Measurements from ENCODE around the gene UPF1.
A peak's percentile ranks its signal among the peaks of the same experiment; 100 is the strongest.

UPF1 gene

GRCh38 chr19:18845961-18846360 is 14.2 kb downstream of the UPF1 start:
- Histone ChIP-seq H3K4me1 (ENCODE audit: control extremely low read depth in 1 of 4, control insufficient read depth in 4 of 4, insufficient read depth in 4 of 4, low read length in 3 of 4) (peaks cover 0 to 29% (median 20%) of the 10 kb centered on the region in 4 experiments), H3K27ac (ENCODE audit: insufficient read depth in 1 of 2, low read depth in 1 of 2, low read length in 2 of 2, poor library complexity in 1 of 2, severe bottlenecking in 2 of 2) (no peak overlapping the region), H3K36me3 (ENCODE audit: control insufficient read depth in 4 of 4, insufficient read depth in 4 of 4, low read length in 3 of 4) (peaks cover 7 to 57% (median 26%) of the 10 kb centered on the region in 4 experiments), H3K4me3 (ENCODE audit: control insufficient read depth in 1 of 7, extremely low read depth in 1 of 7, insufficient read depth in 4 of 7, low read depth in 2 of 7, low read length in 6 of 7) (no peak overlapping the region), H3K9me3 (ENCODE audit: control extremely low read depth in 1 of 5, control insufficient read depth in 4 of 5, insufficient read depth in 2 of 5, low read depth in 1 of 5, low read length in 4 of 5) (no peaks in the 10 kb centered on the region), H3K27me3 (replicated peaks in 2 of 5; ENCODE audit: control insufficient read depth in 4 of 5, insufficient read depth in 5 of 5, low read length in 4 of 5) (no peaks in the 10 kb centered on the region)
- CTCF ChIA-PET, result interaction anchor here (0.9 to 3.3 kb wide), 7 partner anchors 9 to 254 kb away, joined by 3 to 41 read pairs (median 4); partner anchors contain the start of gene DDX49
- WGBS (ENCODE audit: insufficient coverage), result 96% methylated on average over 11 of the region's 12 CpGs
- POLR2A ChIA-PET, result no interaction called here
- DNase-seq, result no peak

DNA sequence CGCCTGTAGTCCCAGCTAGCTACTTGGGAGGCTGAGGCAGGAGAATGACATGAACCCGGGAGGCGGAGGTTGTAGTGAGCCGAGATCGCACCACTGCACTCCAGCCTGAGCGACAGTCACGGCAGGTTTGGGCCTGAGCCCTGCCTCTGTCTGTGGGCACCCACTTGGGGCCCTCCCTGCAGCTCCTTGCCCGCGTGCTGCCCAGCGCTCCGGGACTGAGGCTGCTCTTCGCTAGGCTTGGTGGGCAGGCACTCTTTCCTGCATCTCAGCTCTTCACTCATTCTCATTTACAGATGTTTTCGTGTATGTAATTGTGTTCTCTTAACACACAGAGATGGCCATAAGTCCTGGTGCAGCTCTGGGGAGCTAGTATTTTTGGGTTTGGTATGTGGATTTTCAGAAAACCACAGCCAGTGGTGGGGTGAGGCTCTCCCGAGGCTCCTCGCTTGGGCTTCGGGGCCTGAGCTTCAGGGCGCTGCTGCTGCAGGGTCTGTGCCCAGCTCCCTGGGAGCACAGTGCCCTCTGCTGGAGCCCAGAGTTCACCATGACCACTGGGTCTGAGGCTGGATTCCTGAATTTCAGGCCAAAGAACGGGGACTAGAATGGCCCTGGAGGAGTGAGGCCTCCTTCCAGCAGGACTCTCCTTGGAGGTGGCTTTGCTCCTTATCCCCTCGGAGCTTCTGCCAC is 15.2 kb downstream of the UPF1 start:
- no peaks in the 10 kb centered on the region for H3K9me3 ChIP-seq (ENCODE audit: control extremely low read depth in 1 of 5, control insufficient read depth in 4 of 5, insufficient read depth in 2 of 5, low read depth in 1 of 5, low read length in 4 of 5)
- H3K36me3 ChIP-seq (ENCODE audit: control insufficient read depth in 4 of 4, insufficient read depth in 4 of 4, low read length in 3 of 4), result peaks cover 8 to 61% (median 35%) of the 10 kb centered on the region in 4 experiments
- H3K27me3 ChIP-seq (replicated peaks in 2 of 5; ENCODE audit: control insufficient read depth in 4 of 5, insufficient read depth in 5 of 5, low read length in 4 of 5), result no peaks in the 10 kb centered on the region
- peak; percentile 64 to 82 (median 76) for DNase-seq
- 69% methylated on average over 14 of the region's 19 CpGs for WGBS (ENCODE audit: insufficient coverage)
- ChIA-PET POLR2A (no interaction called here), CTCF (interaction anchor here (0.7 to 3.5 kb wide), 32 partner anchors 10 to 396 kb away, joined by 3 to 41 read pairs (median 4); partner anchors contain the start of genes DDX49, REX1BD and UPF1)
- peaks cover 0 to 29% (median 20%) of the 10 kb centered on the region in 4 experiments for H3K4me1 ChIP-seq (ENCODE audit: control extremely low read depth in 1 of 4, control insufficient read depth in 4 of 4, insufficient read depth in 4 of 4, low read length in 3 of 4)
- no peak overlapping the region for H3K27ac ChIP-seq (ENCODE audit: insufficient read depth in 1 of 2, low read depth in 1 of 2, low read length in 2 of 2, poor library complexity in 1 of 2, severe bottlenecking in 2 of 2)
- no peak overlapping the region for H3K4me3 ChIP-seq (ENCODE audit: control insufficient read depth in 1 of 7, extremely low read depth in 1 of 7, insufficient read depth in 4 of 7, low read depth in 2 of 7, low read length in 6 of 7)

DNA sequence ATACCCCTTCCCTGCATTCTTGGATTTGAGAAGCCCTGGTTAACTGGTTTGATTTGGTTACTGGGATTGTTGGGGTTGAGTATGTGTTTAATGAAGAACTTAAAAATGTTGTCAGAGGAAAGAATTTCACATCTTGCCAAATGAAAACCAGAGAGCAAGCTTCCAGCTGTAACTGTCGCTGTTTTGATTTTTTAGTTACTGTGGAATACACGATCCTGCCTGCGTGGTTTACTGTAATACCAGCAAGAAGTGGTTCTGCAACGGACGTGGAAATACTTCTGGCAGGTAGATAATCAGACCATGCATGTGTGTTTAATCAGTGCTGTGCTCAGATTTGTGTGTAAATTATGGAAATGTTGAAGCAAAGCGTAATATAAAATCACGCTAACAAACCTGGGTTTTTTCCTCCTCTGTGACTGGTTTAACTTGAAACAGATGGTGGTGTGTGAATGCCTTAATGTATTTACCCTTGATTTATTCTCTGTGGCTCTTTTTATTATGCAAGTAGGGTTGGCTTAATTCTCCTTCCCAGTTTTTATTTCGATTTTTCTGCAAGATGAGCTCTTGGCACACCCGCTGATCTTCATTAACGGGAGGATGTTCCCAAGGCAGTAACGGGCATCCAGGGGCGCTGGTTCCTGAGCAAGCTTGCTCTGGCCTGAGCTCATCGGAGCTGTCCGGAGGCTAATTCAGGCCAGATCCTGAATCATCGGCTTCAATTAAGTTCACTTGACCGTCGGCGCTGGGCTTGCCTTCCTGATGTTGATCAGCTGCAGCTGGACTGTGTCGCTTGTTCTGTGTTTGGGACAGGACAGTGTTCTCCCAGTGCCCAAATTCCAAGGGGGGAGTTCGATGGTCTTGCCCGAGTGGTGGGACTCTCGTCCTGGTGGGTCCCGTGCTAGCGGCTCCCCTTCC is 16.0 kb downstream of the UPF1 start:
- DNase-seq, result no peak
- peaks cover 0 to 25% (median 19%) of the 10 kb centered on the region in 4 experiments for H3K4me1 ChIP-seq (ENCODE audit: control extremely low read depth in 1 of 4, control insufficient read depth in 4 of 4, insufficient read depth in 4 of 4, low read length in 3 of 4)
- no peaks in the 10 kb centered on the region for H3K27me3 ChIP-seq (replicated peaks in 2 of 5; ENCODE audit: control insufficient read depth in 4 of 5, insufficient read depth in 5 of 5, low read length in 4 of 5)
- no peaks in the 10 kb centered on the region for H3K9me3 ChIP-seq (ENCODE audit: control extremely low read depth in 1 of 5, control insufficient read depth in 4 of 5, insufficient read depth in 2 of 5, low read depth in 1 of 5, low read length in 4 of 5)
- peaks cover 9 to 68% (median 41%) of the 10 kb centered on the region in 4 experiments for H3K36me3 ChIP-seq (ENCODE audit: control insufficient read depth in 4 of 4, insufficient read depth in 4 of 4, low read length in 3 of 4)
- no peak overlapping the region for H3K4me3 ChIP-seq (ENCODE audit: control insufficient read depth in 1 of 7, extremely low read depth in 1 of 7, insufficient read depth in 4 of 7, low read depth in 2 of 7, low read length in 6 of 7)
- ChIA-PET CTCF (interaction anchor here (0.5 to 3.5 kb wide), 32 partner anchors 10 to 396 kb away, joined by 3 to 41 read pairs (median 4); partner anchors contain the start of genes COPE, DDX49, REX1BD and UPF1), POLR2A (no interaction called here)
- H3K27ac ChIP-seq (ENCODE audit: insufficient read depth in 1 of 2, low read depth in 1 of 2, low read length in 2 of 2, poor library complexity in 1 of 2, severe bottlenecking in 2 of 2), result no peak overlapping the region
- 94% methylated on average over 21 of the region's 24 CpGs for WGBS (ENCODE audit: insufficient coverage)

GRCh38 chr19:18848878-18849661 is 17.3 kb downstream of the UPF1 start:
- Histone ChIP-seq H3K9me3 (ENCODE audit: control extremely low read depth in 1 of 5, control insufficient read depth in 4 of 5, insufficient read depth in 2 of 5, low read depth in 1 of 5, low read length in 4 of 5) (no peaks in the 10 kb centered on the region), H3K36me3 (ENCODE audit: control insufficient read depth in 4 of 4, insufficient read depth in 4 of 4, low read length in 3 of 4) (peaks cover 9 to 81% (median 53%) of the 10 kb centered on the region in 4 experiments), H3K27me3 (replicated peaks in 2 of 5; ENCODE audit: control insufficient read depth in 4 of 5, insufficient read depth in 5 of 5, low read length in 4 of 5) (no peaks in the 10 kb centered on the region), H3K4me1 (ENCODE audit: control extremely low read depth in 1 of 4, control insufficient read depth in 4 of 4, insufficient read depth in 4 of 4, low read length in 3 of 4) (peaks cover 0 to 21% (median 19%) of the 10 kb centered on the region in 4 experiments), H3K4me3 (ENCODE audit: control insufficient read depth in 1 of 7, extremely low read depth in 1 of 7, insufficient read depth in 4 of 7, low read depth in 2 of 7, low read length in 6 of 7) (no peak overlapping the region), H3K27ac (ENCODE audit: insufficient read depth in 1 of 2, low read depth in 1 of 2, low read length in 2 of 2, poor library complexity in 1 of 2, severe bottlenecking in 2 of 2) (no peak overlapping the region)
- CTCF ChIA-PET, result interaction anchor here (1.3 to 3.5 kb wide), 9 partner anchors 9 to 387 kb away, joined by 3 to 41 read pairs (median 8); partner anchors contain the start of genes COPE, DDX49, REX1BD and UPF1
- 65% methylated on average over 22 of the region's 23 CpGs for WGBS (ENCODE audit: insufficient coverage)
- POLR2A ChIA-PET, result no interaction called here
- DNase-seq, result peak in 1 of 3 donors; percentile 30

DNA sequence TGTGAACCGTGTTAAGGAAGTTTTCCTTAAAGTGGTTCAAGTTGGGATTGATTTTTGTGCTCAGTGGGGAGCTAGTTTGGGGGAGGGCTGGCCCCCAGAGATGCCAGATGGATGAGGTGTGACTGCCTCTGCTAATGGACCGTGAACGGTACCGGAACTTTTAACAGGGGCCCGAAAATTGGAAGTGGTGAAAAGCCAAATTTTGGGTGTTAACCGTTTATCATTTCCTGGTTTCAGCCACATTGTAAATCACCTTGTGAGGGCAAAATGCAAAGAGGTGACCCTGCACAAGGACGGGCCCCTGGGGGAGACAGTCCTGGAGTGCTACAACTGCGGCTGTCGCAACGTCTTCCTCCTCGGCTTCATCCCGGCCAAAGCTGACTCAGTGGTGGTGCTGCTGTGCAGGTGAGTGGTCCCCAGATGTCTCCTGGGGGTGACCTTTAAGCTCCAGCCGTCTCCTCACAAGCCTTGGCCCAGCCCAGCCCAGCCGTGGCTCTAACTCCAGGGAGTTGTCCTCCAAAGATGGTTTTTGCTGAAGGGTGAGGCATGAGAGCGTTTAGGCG is 18.2 kb downstream of the UPF1 start:
- no peaks in the 10 kb centered on the region for H3K27me3 ChIP-seq (replicated peaks in 2 of 5; ENCODE audit: control insufficient read depth in 4 of 5, insufficient read depth in 5 of 5, low read length in 4 of 5)
- DNase-seq, result no peak
- ChIA-PET CTCF (interaction anchor here (0.9 to 3.5 kb wide), 7 partner anchors 9 to 257 kb away, joined by 3 to 17 read pairs (median 5); no protein-coding TSS in a partner anchor), POLR2A (no interaction called here)
- no peak overlapping the region for H3K27ac ChIP-seq (ENCODE audit: insufficient read depth in 1 of 2, low read depth in 1 of 2, low read length in 2 of 2, poor library complexity in 1 of 2, severe bottlenecking in 2 of 2)
- H3K9me3 ChIP-seq (ENCODE audit: control extremely low read depth in 1 of 5, control insufficient read depth in 4 of 5, insufficient read depth in 2 of 5, low read depth in 1 of 5, low read length in 4 of 5), result no peaks in the 10 kb centered on the region
- peaks cover 0 to 21% (median 19%) of the 10 kb centered on the region in 4 experiments for H3K4me1 ChIP-seq (ENCODE audit: control extremely low read depth in 1 of 4, control insufficient read depth in 4 of 4, insufficient read depth in 4 of 4, low read length in 3 of 4)
- peaks cover 9 to 86% (median 60%) of the 10 kb centered on the region in 4 experiments for H3K36me3 ChIP-seq (ENCODE audit: control insufficient read depth in 4 of 4, insufficient read depth in 4 of 4, low read length in 3 of 4)
- no peak overlapping the region for H3K4me3 ChIP-seq (ENCODE audit: control insufficient read depth in 1 of 7, extremely low read depth in 1 of 7, insufficient read depth in 4 of 7, low read depth in 2 of 7, low read length in 6 of 7)
- WGBS (ENCODE audit: insufficient coverage), result 77% methylated on average over 15 of the region's 16 CpGs
